Measurements from ENCODE around the gene ARL8B. TPM values are rescaled to one million over a fixed set of nuclear protein-coding genes. Genes with fewer than 3 reads are reported as not detected.
"Not testable (repeated sequence)": the region's sequence is repeated elsewhere in the genome, so short reads cannot be mapped to it uniquely, and the experiment has no call there.

Gene ARL8B
- total and polyA plus RNA-seq, 2 donors (not counting 1 experiment from before 2014, with no cell fraction given) = 14.5 to 67.3 TPM

DNA sequence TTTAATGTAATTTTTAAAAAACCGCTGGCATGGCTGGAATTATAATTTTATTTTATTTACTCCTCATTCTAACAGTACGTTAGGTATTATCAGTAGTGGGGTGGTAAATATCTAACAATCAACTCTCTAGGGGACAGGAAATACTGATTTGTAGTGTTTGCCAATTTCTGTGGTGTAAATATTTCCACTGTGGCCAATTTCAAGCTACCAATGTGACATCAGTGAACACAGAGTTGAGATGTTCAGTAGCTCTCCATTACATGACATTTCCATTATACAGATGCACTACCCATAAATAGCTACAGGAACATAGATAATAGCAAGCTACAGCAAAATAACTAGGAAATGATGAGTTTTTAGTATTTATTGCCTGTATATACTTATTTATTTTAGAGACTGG is 10.0 kb upstream of the ARL8B start:
- Histone ChIP-seq H3K4me1 (ENCODE audit: control insufficient read depth in 2 of 2, insufficient read depth in 2 of 2, low read length in 2 of 2) (no peaks in the 10 kb centered on the region), H3K27ac (ENCODE audit: low read length in 2 of 2) (no peak overlapping the region), H3K9me3 (ENCODE audit: control extremely low read depth in 1 of 3, control insufficient read depth in 2 of 3, insufficient read depth in 1 of 3, low read length in 2 of 3) (peaks cover 0 to 2% (median 0%) of the 10 kb centered on the region in 3 donors), H3K9ac (ENCODE audit: low read length) (no peak overlapping the region), H3K27me3 (replicated peaks in 1 of 4; ENCODE audit: control extremely low read depth in 1 of 4, control insufficient read depth in 3 of 4, insufficient read depth in 4 of 4, low read length in 3 of 4) (no peaks in the 10 kb centered on the region), H3K4me2 (replicated peaks; ENCODE audit: low read depth, low read length, poor library complexity, severe bottlenecking) (no peak overlapping the region), H3K36me3 (replicated peaks in 1 of 2; ENCODE audit: control extremely low read depth in 1 of 2, control insufficient read depth in 1 of 2, extremely low read depth in 1 of 2, insufficient read depth in 2 of 2, low read length in 1 of 2) (no peaks in the 10 kb centered on the region), H3K79me2 (ENCODE audit: control insufficient read depth, insufficient read depth, low read length) (no peaks in the 10 kb centered on the region), H4K20me1 (ENCODE audit: control insufficient read depth, insufficient read depth, low read length, poor library complexity, severe bottlenecking) (no peaks in the 10 kb centered on the region), H3K4me3 (ENCODE audit: control extremely low read depth in 1 of 5, extremely low read depth in 1 of 5, insufficient read depth in 1 of 5, low read depth in 2 of 5, low read length in 4 of 5) (no peak overlapping the region), H2AFZ (ENCODE audit: insufficient read depth, low read depth, low read length, poor library complexity, severe bottlenecking) (no peak overlapping the region)
- H3K4me3 Mint-ChIP-seq = no peak overlapping the region
- H3K27me3 Mint-ChIP-seq = peaks cover 4% of the 10 kb centered on the region
- ChIA-PET CTCF (no interaction called here), POLR2A (no interaction called here)
- intact Hi-C loops (cut with micrococcal nuclease) = no loop called here
- DNase-seq (no peak), ATAC-seq (ENCODE audit: low read depth) (no peak)
- WGBS (ENCODE audit: insufficient coverage) = no CpG with 5 or more reads among the region's 2 CpGs
- no peaks in the 10 kb centered on the region for H3K4me1 Mint-ChIP-seq
- no peak overlapping the region for H3K27ac Mint-ChIP-seq
- no peaks in the 10 kb centered on the region for H3K9me3 Mint-ChIP-seq (ENCODE audit: insufficient read depth)
- TF ChIP-seq, protein P1, sequence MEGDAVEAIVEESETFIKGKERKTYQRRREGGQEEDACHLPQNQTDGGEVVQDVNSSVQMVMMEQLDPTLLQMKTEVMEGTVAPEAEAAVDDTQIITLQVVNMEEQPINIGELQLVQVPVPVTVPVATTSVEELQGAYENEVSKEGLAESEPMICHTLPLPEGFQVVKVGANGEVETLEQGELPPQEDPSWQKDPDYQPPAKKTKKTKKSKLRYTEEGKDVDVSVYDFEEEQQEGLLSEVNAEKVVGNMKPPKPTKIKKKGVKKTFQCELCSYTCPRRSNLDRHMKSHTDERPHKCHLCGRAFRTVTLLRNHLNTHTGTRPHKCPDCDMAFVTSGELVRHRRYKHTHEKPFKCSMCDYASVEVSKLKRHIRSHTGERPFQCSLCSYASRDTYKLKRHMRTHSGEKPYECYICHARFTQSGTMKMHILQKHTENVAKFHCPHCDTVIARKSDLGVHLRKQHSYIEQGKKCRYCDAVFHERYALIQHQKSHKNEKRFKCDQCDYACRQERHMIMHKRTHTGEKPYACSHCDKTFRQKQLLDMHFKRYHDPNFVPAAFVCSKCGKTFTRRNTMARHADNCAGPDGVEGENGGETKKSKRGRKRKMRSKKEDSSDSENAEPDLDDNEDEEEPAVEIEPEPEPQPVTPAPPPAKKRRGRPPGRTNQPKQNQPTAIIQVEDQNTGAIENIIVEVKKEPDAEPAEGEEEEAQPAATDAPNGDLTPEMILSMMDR (IDR thresholded peaks at IDR 0.05) = no peak
- TF ChIP-seq EZH2 (IDR thresholded peaks at IDR 0.05; ENCODE audit: borderline replicate concordance, insufficient read depth, low read depth, low read length, poor library complexity, severe bottlenecking) = no peak

DNA sequence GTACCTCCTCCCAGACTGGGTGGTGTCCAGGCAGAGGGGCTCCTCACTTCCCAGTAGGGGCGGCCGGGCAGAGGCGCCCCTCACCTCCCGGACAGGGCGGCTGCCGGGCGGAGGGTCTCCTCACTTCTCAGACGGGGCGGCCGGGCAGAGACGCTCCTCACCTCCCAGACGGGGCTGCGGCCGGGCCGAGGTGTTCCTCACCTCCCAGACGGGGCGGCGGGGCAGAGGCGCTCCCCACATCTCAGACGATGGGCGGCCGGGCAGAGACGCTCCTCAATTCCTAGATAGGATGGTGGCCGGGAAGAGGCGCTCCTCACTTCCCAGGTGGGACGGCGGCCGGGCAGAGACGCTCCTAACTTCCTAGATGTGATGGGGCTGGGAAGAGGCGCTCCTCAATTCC is 8.4 kb upstream of the ARL8B start:
- H3K9me3 ChIP-seq (ENCODE audit: control extremely low read depth in 1 of 3, control insufficient read depth in 2 of 3, insufficient read depth in 1 of 3, low read length in 2 of 3); ATAC-seq (ENCODE audit: low read depth); H3K4me3 Mint-ChIP-seq; H3K79me2 ChIP-seq (ENCODE audit: control insufficient read depth, insufficient read depth, low read length); H3K27me3 Mint-ChIP-seq; H3K36me3 ChIP-seq (replicated peaks in 1 of 2; ENCODE audit: control extremely low read depth in 1 of 2, control insufficient read depth in 1 of 2, extremely low read depth in 1 of 2, insufficient read depth in 2 of 2, low read length in 1 of 2); intact Hi-C loops (cut with micrococcal nuclease); H3K9ac ChIP-seq (ENCODE audit: low read length); DNase-seq; POLR2A ChIA-PET; CTCF ChIA-PET; H3K4me3 ChIP-seq (ENCODE audit: control extremely low read depth in 1 of 5, extremely low read depth in 1 of 5, insufficient read depth in 1 of 5, low read depth in 2 of 5, low read length in 4 of 5); H2AFZ ChIP-seq (ENCODE audit: insufficient read depth, low read depth, low read length, poor library complexity, severe bottlenecking); H3K27me3 ChIP-seq (replicated peaks in 1 of 4; ENCODE audit: control extremely low read depth in 1 of 4, control insufficient read depth in 3 of 4, insufficient read depth in 4 of 4, low read length in 3 of 4); H3K4me2 ChIP-seq (replicated peaks; ENCODE audit: low read depth, low read length, poor library complexity, severe bottlenecking); H4K20me1 ChIP-seq (ENCODE audit: control insufficient read depth, insufficient read depth, low read length, poor library complexity, severe bottlenecking); H3K27ac Mint-ChIP-seq; H3K4me1 Mint-ChIP-seq; H3K27ac ChIP-seq (ENCODE audit: low read length in 2 of 2); H3K9me3 Mint-ChIP-seq (ENCODE audit: insufficient read depth); H3K4me1 ChIP-seq (ENCODE audit: control insufficient read depth in 2 of 2, insufficient read depth in 2 of 2, low read length in 2 of 2): not testable (repeated sequence)
- 98% methylated on average over 21 of the region's 30 CpGs for WGBS (ENCODE audit: insufficient coverage)
